Neural crest cell (in vitro differentiated cells): ENCODE data around the gene DUSP19. TPM values are rescaled to one million over a fixed set of nuclear protein-coding genes. Genes with fewer than 3 reads are reported as not detected.

Experiments used
- DNase-seq: peaks from one replicate; pipeline ENCODE4 v3.0.0; 2021; ENCODE audit warnings: low read depth, mixed read lengths, low spot score
- H3K27ac Mint-ChIP-seq: one replicate; pipeline ENCODE4 v1.8.0; 2021; ENCODE audit warnings: mild to moderate bottlenecking, mixed read lengths; ENCODE audit not compliant: unreplicated experiment
- H3K27me3 Mint-ChIP-seq: 2 replicates; pipeline ENCODE4 v1.8.0; 2021; ENCODE audit warnings: low read depth, mild to moderate bottlenecking, mixed read lengths
- H3K36me3 Mint-ChIP-seq: 2 replicates; pipeline ENCODE4 v1.8.0; 2021; ENCODE audit warnings: low read depth, mild to moderate bottlenecking, mixed read lengths
- H3K4me1 Mint-ChIP-seq: 2 replicates; pipeline ENCODE4 v1.8.0; 2021; ENCODE audit warnings: mixed read lengths
- H3K4me3 Mint-ChIP-seq: one replicate; pipeline ENCODE4 v1.8.0; 2021; ENCODE audit warnings: mild to moderate bottlenecking, mixed read lengths
- H3K9me3 Mint-ChIP-seq: 2 replicates; pipeline ENCODE4 v1.8.0; 2021; ENCODE audit warnings: mixed read lengths
- total RNA-seq: library from RNA; stranded (reverse); gene quantifications from 2 replicates; pipeline ENCODE4 v1.2.1, GENCODE V29; 2021
- TF ChIP-seq, protein P1 (sequence below): fragments of 200-600 bp; sonication (generic); conservative IDR thresholded peaks from 2 replicates; pipeline ENCODE4 v1.5.0; 2021; ENCODE audit warnings: antibody characterized with exemption, mild to moderate bottlenecking

DUSP19 gene
- total RNA-seq, 1 donor from 2014 or later, result 3.5 TPM

DNA sequence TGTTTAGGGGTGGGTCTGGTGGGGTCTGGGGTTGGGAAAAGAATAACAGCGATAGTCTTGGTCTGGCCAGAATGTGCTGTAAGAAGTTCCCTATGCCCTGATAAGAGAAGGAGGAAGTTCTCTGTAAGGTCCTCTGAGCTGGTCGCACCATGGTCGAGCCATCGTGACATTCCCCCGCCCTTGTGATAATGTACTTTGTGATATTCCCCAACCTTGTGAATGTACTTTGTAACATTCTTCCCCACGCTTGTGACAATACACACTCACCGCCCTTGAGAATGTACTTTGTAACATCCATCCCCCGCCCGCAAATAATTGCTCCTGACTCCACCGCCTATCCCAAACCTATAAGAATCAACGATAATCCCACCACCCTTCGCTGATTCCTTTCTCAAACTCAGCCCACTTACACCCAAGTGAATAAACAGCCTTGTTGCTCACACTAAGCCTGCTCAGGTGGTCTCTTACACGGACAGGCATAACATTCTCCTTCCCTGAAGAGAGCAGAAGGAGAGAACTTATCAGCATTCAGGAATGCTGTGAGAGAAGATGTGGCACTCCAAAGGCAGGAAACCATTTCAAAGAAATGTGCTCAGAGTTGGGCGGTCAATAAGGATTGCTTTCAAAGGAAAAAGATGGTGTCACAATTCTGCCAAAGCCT is 17.8 kb upstream of the DUSP19 start:
- TF ChIP-seq, protein P1, sequence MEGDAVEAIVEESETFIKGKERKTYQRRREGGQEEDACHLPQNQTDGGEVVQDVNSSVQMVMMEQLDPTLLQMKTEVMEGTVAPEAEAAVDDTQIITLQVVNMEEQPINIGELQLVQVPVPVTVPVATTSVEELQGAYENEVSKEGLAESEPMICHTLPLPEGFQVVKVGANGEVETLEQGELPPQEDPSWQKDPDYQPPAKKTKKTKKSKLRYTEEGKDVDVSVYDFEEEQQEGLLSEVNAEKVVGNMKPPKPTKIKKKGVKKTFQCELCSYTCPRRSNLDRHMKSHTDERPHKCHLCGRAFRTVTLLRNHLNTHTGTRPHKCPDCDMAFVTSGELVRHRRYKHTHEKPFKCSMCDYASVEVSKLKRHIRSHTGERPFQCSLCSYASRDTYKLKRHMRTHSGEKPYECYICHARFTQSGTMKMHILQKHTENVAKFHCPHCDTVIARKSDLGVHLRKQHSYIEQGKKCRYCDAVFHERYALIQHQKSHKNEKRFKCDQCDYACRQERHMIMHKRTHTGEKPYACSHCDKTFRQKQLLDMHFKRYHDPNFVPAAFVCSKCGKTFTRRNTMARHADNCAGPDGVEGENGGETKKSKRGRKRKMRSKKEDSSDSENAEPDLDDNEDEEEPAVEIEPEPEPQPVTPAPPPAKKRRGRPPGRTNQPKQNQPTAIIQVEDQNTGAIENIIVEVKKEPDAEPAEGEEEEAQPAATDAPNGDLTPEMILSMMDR, result no peak
- Mint-ChIP-seq H3K27me3 (no peaks in the 10 kb centered on the region), H3K27ac (no peak overlapping the region), H3K9me3 (peaks cover 4% of the 10 kb centered on the region), H3K4me1 (peaks cover 28% of the 10 kb centered on the region), H3K4me3 (no peak overlapping the region), H3K36me3 (no peaks in the 10 kb centered on the region)
- no peak for DNase-seq

DNA sequence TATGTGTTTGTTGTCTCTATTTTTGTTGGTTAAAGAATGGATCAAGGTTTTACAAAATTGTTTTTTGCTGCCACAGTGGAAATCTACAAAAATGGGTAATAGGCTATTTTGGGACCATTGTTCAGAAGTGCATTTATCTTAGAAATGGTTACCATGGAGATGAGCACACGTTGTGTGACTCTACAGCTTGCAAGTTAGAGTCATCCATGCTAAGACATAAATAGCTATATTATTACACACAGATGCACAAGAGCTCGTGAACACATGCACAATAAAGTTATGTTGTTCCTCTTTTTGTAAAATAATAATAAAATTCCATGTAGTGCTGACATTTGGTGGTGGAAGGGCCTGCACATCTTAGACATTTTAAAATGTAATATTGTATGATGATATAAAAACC is 15.5 kb upstream of the DUSP19 start:
- no peak for DNase-seq
- TF ChIP-seq, protein P1, result no peak
- no peaks in the 10 kb centered on the region for H3K27me3 Mint-ChIP-seq
- H3K27ac Mint-ChIP-seq, result peak overlapping the region; percentile 32
- peaks cover 4% of the 10 kb centered on the region for H3K9me3 Mint-ChIP-seq
- H3K4me3 Mint-ChIP-seq, result no peak overlapping the region
- H3K36me3 Mint-ChIP-seq, result no peaks in the 10 kb centered on the region
- H3K4me1 Mint-ChIP-seq, result peaks cover 28% of the 10 kb centered on the region

DNA sequence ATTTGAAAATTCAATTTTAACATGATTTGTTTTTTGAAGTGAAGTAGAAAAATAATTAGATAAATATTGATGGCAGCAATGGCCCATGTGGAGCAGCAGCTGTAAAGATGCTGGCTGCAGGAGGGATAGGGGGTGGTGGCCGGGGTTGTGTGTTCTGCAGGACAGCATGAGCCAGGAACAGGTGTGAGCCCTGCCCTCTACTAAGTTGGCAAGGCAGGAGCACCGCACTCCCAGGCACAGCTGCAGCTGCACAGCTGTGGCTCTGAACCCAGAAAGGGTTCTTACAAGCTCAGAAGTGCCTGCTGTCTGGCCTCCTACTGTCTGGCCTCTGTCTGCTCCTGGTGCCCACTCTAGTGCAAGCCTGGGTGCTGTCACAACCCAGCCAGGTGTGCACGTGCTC is 10.0 kb upstream of the DUSP19 start:
- Mint-ChIP-seq H3K27me3 (no peaks in the 10 kb centered on the region), H3K9me3 (no peaks in the 10 kb centered on the region), H3K4me1 (peaks cover 10% of the 10 kb centered on the region), H3K27ac (no peak overlapping the region), H3K36me3 (peaks cover 3% of the 10 kb centered on the region), H3K4me3 (no peak overlapping the region)
- DNase-seq, result no peak
- TF ChIP-seq, protein P1, result no peak

DNA sequence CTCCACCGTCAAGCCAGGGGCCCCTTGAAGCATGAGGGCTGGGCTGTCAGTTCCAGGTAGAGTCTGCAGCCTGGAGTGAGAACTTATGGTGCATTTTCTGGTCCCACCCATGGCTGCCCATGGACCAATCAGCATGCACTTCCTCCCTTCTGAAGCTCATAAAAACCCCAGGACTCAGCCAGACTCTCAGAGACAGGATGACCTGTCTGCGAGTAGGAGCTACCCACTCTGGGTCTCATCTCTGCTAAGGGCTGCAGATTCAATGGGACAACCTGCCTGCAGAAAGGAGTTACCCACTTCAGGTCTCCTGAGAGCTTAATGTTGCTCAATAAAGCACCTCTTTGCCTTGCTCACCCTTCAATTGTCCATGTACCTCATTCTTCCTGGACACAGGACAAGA is 9.4 kb upstream of the DUSP19 start:
- peaks cover under 1% of the 10 kb centered on the region for H3K27me3 Mint-ChIP-seq
- H3K27ac Mint-ChIP-seq, result no peak overlapping the region
- no peak overlapping the region for H3K4me3 Mint-ChIP-seq
- H3K36me3 Mint-ChIP-seq, result peaks cover 3% of the 10 kb centered on the region
- no peak for DNase-seq
- H3K9me3 Mint-ChIP-seq, result no peaks in the 10 kb centered on the region
- TF ChIP-seq, protein P1, result no peak
- peaks cover 4% of the 10 kb centered on the region for H3K4me1 Mint-ChIP-seq

DNA sequence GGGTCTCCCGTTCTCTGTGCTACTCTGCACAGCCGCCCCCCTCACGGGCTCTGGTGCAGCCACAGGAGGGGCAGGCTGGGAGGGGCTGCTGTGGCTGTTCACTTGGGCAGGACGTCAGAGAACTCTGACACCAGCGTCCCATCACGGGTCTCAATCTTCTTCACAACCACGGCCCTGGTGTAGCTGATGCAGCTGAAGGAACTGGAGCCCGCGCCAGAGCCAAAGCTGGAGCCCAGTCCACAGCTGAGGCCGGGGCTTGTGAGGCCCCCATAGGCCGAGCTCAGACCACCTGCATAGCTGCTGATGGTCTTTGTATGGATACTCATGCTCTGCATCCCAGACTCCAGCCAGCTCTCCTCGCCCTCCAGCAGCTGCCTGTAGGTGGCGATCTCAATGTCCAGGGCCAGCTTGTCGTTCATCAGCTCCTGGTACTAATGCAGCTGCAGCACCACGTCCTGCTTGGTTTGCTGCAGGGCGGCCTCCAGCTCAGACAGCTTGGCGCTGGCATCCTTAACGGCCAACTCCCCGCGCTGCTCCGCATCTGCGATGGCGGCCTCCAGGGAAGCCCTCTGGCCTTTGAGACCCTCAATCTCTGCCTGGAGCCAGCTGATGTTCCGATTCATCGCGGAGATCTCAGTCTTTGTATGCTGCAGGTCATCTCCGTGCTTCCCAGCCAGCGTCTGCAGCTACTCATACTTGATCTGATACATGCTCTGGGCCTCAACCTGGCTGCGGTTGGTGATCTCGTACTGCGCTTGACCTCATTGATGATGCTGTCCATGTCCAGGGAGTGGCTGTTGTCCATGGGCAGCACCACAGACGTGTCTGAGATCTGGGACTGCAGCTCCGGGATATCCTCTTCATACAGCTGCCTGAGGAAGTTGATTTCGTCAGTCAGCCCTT is 7.4 kb upstream of the DUSP19 start:
- H3K27me3 Mint-ChIP-seq, result peaks cover 4% of the 10 kb centered on the region
- H3K27ac Mint-ChIP-seq, result no peak overlapping the region

More for the DNA sequence above, 7.4 kb upstream of the DUSP19 start:
- no peak overlapping the region for H3K4me3 Mint-ChIP-seq
- peak; percentile 44 for DNase-seq
- H3K4me1 Mint-ChIP-seq, result no peaks in the 10 kb centered on the region
- H3K9me3 Mint-ChIP-seq, result no peaks in the 10 kb centered on the region
- TF ChIP-seq, protein P1, result peak; percentile 61
- peaks cover 3% of the 10 kb centered on the region for H3K36me3 Mint-ChIP-seq
